ENCODE data around the gene TRPM1. TPM values are rescaled to one million over a fixed set of nuclear protein-coding genes. Genes with fewer than 3 reads are reported as not detected.

Gene TRPM1
- total and polyA plus RNA-seq, 9 of the 15 experiments (the other 6 are each of a cell fraction or from before 2014, with no cell fraction given), result 0.01 to 0.06 (median 0.03) TPM; not detected in 5

DNA sequence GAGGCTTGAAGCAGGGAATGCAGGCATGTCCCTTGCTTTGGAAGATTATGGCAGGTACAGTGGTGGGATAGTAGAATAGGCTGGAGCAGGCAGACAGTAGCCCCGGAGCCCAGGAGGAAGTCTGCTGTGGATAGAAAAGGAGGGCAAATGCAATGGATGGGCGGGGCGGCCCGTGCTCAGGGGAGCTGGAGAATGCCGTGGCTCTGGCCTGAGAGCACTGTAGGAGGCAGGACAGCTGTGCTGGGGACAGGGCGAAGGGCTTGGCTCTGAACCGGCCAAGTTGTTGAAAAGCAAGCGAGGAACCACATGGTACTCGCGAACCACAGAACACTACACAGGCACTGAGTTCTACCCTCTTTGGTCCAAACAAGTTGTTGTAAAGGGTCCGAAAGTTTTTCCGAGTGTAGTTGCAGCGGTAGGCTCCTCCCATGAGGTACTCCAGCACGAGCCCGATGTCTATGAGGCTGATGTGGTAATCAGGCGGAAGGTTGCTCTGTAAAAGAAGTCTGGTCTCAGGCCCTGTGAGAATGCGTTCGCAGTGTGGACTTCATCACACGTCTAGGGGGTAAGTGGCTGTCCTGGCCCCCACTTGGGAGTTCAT, 54.7 kb downstream of the TRPM1 start (continued):
- TF ChIP-seq, protein P1, sequence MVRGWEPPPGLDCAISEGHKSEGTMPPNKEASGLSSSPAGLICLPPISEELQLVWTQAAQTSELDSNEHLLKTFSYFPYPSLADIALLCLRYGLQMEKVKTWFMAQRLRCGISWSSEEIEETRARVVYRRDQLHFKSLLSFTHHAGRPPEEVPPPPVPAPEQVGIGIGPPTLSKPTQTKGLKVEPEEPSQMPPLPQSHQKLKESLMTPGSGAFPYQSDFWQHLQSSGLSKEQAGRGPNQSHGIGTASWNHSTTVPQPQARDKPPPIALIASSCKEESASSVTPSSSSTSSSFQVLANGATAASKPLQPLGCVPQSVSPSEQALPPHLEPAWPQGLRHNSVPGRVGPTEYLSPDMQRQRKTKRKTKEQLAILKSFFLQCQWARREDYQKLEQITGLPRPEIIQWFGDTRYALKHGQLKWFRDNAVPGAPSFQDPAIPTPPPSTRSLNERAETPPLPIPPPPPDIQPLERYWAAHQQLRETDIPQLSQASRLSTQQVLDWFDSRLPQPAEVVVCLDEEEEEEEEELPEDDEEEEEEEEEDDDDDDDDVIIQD (CRISPR knock-in tag; IDR thresholded peaks at IDR 0.05), result no peak

DNA sequence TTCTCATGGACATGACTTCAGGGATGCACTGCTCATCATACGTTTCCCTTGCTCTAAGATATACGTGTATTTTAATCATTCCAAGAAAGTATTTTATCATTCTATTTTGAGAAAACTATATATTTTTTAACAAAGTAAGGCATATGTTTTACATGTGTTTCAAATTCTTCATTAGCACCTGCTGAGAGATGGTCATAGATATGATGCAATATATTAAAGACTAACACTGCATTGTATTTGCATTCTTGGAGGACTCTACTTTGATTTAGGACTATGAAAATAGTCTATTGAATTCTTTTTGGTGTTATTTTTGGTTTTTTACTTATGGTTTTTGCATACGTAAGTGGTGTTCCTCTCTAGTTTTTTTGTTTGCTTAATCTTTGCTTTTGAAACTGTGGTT, 55.9 kb downstream of the TRPM1 start:
- ChIA-PET CTCF (ENCODE audit: low intra/inter-chr PET ratio) (no interaction called here), POLR2A (no interaction called here)
- Histone ChIP-seq H3K9ac (ENCODE audit: insufficient read depth in 1 of 2, low read depth in 2 of 2, low read length in 2 of 2) (no peak overlapping the region), H3K27me3 (ENCODE audit: control insufficient read depth in 2 of 2, insufficient read depth in 2 of 2, low read length in 2 of 2) (peaks cover 34 to 45% of the 10 kb centered on the region in 2 experiments; a peak in 4 of 5 replicates), H4K20me1 (replicated peaks; ENCODE audit: control insufficient read depth, insufficient read depth, low read length) (no peaks in the 10 kb centered on the region; the same call in 1 of the 2 replicates), H3K9me3 (replicated peaks; ENCODE audit: control insufficient read depth, insufficient read depth, low read depth, low read length) (no peaks in the 10 kb centered on the region), H3K4me1 (replicated peaks in 1 of 2; ENCODE audit: control insufficient read depth in 2 of 2, insufficient read depth in 2 of 2, low read length in 2 of 2) (no peaks in the 10 kb centered on the region), H3K79me2 (ENCODE audit: control insufficient read depth, insufficient read depth, low read length) (no peaks in the 10 kb centered on the region), H3K4me3 (no peak overlapping the region), H3K36me3 (ENCODE audit: control insufficient read depth, insufficient read depth, low read length) (no peaks in the 10 kb centered on the region), H3K4me2 (ENCODE audit: insufficient read depth, low read length) (no peak overlapping the region), H3K27ac (ENCODE audit: extremely low read depth, low read depth, low read length) (no peak overlapping the region), H3K9me1 (ENCODE audit: control insufficient read depth, insufficient read depth, low read length) (no peaks in the 10 kb centered on the region), H2AFZ (ENCODE audit: low read depth, low read length) (no peak overlapping the region)
- FAIRE-seq (no peak), DNase-seq (ENCODE audit: extremely low read depth in 1 of 4, low spot score in 3 of 4) (no peak), ATAC-seq (no peak)
- 7% methylated on average over 3 of the region's 3 CpGs for WGBS (ENCODE audit: insufficient coverage, low coverage, missing lambda C conversion rate)
- intact Hi-C loops (cut with micrococcal nuclease) (no loop called here), in situ Hi-C loops (cut with MboI) (no loop called here)
- TF ChIP-seq ZKSCAN8 (CRISPR knock-in tag; IDR thresholded peaks at IDR 0.05) (no peak), CEBPG (CRISPR knock-in tag; IDR thresholded peaks at IDR 0.05) (no peak), CEBPG (tag; conservative IDR thresholded peaks at IDR 0.05 in 1 of 2, IDR thresholded peaks at IDR 0.05 in 1 of 2) (peak in 1 of 2 experiments; percentile 75; a peak in 2 of 4 replicates), RBM34 (IDR thresholded peaks at IDR 0.05; ENCODE audit: borderline replicate concordance, insufficient read depth, low read length) (no peak), CEBPB (tag; IDR thresholded peaks at IDR 0.05) (peak; percentile 20; the same call in 1 of the 2 replicates)
- TF ChIP-seq, protein P2, sequence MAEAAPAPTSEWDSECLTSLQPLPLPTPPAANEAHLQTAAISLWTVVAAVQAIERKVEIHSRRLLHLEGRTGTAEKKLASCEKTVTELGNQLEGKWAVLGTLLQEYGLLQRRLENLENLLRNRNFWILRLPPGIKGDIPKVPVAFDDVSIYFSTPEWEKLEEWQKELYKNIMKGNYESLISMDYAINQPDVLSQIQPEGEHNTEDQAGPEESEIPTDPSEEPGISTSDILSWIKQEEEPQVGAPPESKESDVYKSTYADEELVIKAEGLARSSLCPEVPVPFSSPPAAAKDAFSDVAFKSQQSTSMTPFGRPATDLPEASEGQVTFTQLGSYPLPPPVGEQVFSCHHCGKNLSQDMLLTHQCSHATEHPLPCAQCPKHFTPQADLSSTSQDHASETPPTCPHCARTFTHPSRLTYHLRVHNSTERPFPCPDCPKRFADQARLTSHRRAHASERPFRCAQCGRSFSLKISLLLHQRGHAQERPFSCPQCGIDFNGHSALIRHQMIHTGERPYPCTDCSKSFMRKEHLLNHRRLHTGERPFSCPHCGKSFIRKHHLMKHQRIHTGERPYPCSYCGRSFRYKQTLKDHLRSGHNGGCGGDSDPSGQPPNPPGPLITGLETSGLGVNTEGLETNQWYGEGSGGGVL (CRISPR knock-in tag; IDR thresholded peaks at IDR 0.05), result no peak
- BruUV-seq (replicated peaks), result no TSS peak
